GM19452 (cell line): ENCODE measurements around the gene NCOA3.

Experiments
- ATAC-seq: cut with Tn5 transposase; IDR thresholded peaks from one replicate; pipeline ENCODE4 v1.9.1; 2021; ENCODE audit not compliant: unreplicated experiment

Gene NCOA3

GRCh38 chr20:47699818-47700217 is 198.1 kb downstream of the NCOA3 start:
- no peak for ATAC-seq

DNA sequence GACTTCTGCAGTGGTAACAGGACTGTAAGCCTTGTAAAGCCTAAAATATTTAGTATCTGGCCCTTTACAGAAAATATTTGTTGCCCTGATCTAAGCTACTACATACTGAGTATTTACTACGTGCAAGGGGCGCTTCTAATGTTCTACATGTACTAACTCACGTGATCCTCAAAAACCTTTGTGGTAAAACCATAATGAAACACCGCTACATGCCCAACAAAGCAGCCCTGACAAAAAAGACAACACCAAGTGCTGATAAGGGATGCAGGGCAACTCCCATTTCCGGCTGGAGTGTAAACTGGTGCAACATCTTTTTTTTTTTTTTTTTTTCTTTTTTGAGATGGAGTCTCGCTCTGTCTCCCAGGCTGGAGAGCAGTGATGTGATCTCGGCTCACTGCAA is 198.6 kb downstream of the NCOA3 start:
- ATAC-seq: no peak

DNA sequence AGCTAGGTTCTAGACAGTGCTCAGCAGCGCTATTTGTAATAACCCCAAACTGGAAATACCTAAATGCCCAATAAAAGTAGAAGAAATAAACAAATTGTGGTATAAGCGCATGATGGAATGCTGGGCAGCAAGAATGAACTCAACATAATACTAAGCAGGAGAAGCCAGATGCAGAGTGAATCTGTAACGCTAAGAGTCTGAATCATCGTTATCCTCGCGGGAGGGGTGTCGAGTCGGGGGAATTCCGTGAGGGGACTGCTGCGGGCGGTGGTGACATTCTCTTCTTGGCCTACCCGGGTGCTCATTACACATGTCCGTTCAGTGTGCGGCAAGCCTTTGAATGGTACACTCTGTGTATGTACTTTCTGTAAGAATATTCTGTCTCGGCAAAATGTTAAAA is 199.9 kb downstream of the NCOA3 start:
- ATAC-seq: no peak

DNA sequence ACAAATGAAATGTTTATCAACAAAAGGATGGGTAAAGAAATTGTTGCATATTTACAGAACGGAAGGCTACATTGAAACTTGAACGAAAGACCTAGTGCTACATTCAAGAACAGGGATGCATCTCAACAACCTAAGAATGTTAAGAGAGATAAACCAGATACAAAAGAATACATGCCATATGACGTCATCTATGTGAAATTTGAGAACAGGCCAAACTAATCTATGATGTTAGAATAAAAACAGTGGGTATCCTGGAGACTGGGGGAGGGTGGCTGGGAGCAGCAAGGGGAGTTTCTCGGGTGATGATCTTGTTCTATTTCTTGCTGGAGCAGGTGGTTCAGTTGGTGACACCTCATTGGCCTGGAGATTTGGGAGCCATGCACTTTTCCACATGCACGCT is 202.1 kb downstream of the NCOA3 start:
- ATAC-seq: no peak

GRCh38 chr20:47704746-47705496 is 203.2 kb downstream of the NCOA3 start:
- ATAC-seq: no peak

DNA sequence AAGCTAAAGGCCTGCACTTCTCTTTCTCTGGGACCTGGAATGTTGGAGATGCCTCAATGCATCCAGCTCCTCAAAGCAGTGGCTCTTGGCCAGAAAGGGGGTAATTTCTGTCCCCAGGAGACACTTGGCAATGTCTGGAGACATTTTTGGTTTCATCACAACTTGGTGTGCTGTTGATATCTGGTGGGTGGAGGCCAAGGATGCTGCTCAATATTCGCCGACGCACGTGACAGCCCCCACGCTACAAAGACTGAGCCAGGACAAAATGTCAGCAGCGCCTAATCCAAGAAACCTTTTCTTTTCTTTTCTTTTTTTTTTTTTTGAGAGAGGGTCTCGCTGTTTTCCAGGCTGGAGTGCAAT is 203.8 kb downstream of the NCOA3 start:
- no peak for ATAC-seq

GRCh38 chr20:47706345-47706744 is 204.7 kb downstream of the NCOA3 start:
- ATAC-seq: no peak
